Measurements from ENCODE around the gene TIGIT. TPM values are rescaled to one million over a fixed set of nuclear protein-coding genes. Genes with fewer than 3 reads are reported as not detected.

The TIGIT gene
- total RNA-seq, 4 donors from 2014 or later: 1.2 to 5.6 (median 5.4) TPM; not detected in 1

- Histone ChIP-seq H3K36me3 (no peaks in the 10 kb centered on the region), H3K9me3 (no peaks in the 10 kb centered on the region), H3K4me1 (no peaks in the 10 kb centered on the region), H3K4me3 (no peak overlapping the region), H3K27me3 (no peaks in the 10 kb centered on the region), H3K27ac (peak overlapping the region in 1 of 4 donors; percentile 9)
- DNase-seq: no peak
- in situ Hi-C loops (cut with MboI; ENCODE audit: low pct_ligation_motif_present in 1 of 4, low pct_unique_long_range_greater_than_20kb in 1 of 4, low sequenced_read_pairs in 3 of 4) (no loop called here), intact Hi-C loops (cut with DNase I; ENCODE audit: low total_unique reads) (no loop called here)
- WGBS, 2 donors (ENCODE audit: low coverage in 1 of 2): 67 to 75% methylated on average over 7 to 8 of the region's 8 CpGs
- TF ChIP-seq POLR2A (IDR thresholded peaks at IDR 0.05): no peak
- TF ChIP-seq EP300 (IDR thresholded peaks at IDR 0.05; ENCODE audit: low read depth): no peak
- TF ChIP-seq, protein P1, sequence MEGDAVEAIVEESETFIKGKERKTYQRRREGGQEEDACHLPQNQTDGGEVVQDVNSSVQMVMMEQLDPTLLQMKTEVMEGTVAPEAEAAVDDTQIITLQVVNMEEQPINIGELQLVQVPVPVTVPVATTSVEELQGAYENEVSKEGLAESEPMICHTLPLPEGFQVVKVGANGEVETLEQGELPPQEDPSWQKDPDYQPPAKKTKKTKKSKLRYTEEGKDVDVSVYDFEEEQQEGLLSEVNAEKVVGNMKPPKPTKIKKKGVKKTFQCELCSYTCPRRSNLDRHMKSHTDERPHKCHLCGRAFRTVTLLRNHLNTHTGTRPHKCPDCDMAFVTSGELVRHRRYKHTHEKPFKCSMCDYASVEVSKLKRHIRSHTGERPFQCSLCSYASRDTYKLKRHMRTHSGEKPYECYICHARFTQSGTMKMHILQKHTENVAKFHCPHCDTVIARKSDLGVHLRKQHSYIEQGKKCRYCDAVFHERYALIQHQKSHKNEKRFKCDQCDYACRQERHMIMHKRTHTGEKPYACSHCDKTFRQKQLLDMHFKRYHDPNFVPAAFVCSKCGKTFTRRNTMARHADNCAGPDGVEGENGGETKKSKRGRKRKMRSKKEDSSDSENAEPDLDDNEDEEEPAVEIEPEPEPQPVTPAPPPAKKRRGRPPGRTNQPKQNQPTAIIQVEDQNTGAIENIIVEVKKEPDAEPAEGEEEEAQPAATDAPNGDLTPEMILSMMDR (IDR thresholded peaks at IDR 0.05): no peak
- no peak for TF ChIP-seq POLR2AphosphoS5 (IDR thresholded peaks at IDR 0.05)
Measured at GRCh38 chr3:114307222-114307830, 13.5 kb downstream of the TIGIT start.

- H3K36me3 ChIP-seq: no peaks in the 10 kb centered on the region
- intact Hi-C loops (cut with DNase I; ENCODE audit: low total_unique reads): no loop called here
- no peak for DNase-seq
- TF ChIP-seq, protein P1 (IDR thresholded peaks at IDR 0.05): no peak
- TF ChIP-seq POLR2AphosphoS5 (IDR thresholded peaks at IDR 0.05) (no peak), POLR2A (IDR thresholded peaks at IDR 0.05) (no peak), EP300 (IDR thresholded peaks at IDR 0.05; ENCODE audit: low read depth) (no peak)
- H3K9me3 ChIP-seq: no peaks in the 10 kb centered on the region
- H3K27me3 ChIP-seq: no peaks in the 10 kb centered on the region
- 0 to 55% methylated on average over 1 to 3 of the region's 3 CpGs for WGBS, 2 donors (ENCODE audit: low coverage in 1 of 2)
- H3K4me1 ChIP-seq: no peaks in the 10 kb centered on the region
- in situ Hi-C loops (cut with MboI; ENCODE audit: low pct_ligation_motif_present in 1 of 4, low pct_unique_long_range_greater_than_20kb in 1 of 4, low sequenced_read_pairs in 3 of 4): no loop called here
- no peak overlapping the region for H3K4me3 ChIP-seq
- H3K27ac ChIP-seq: peak overlapping the region in 1 of 4 donors; percentile 7
Measured at GRCh38 chr3:114307832-114308231, 14.0 kb downstream of the TIGIT start.

DNA sequence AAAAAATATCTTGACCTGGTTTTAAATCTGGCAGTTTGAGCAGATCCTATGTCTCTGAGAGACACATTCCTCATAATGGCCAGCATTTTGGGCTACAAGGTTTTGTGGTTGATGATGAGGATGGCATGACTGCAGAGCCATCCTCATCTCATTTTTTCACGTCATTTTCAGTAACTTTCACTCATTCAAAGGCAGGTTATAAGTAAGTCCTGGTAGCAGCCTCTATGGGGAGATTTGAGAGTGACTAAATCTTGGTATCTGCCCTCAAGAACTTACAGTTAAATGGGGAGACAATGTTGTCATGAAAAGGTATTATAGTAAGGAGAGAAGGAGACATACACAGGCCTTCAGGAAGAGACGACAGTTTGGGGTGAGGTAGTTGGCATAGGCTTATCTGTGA is 14.5 kb downstream of the TIGIT start:
- WGBS, 2 donors (ENCODE audit: low coverage in 1 of 2): 67 to 68% methylated on average over 1 to 2 of the region's 2 CpGs
- no peak for TF ChIP-seq POLR2AphosphoS5 (IDR thresholded peaks at IDR 0.05)
- no peak for TF ChIP-seq POLR2A (IDR thresholded peaks at IDR 0.05)
- TF ChIP-seq, protein P1 (IDR thresholded peaks at IDR 0.05): no peak
- no peak for TF ChIP-seq EP300 (IDR thresholded peaks at IDR 0.05; ENCODE audit: low read depth)
- no peaks in the 10 kb centered on the region for H3K9me3 ChIP-seq

GRCh38 chr3:114308830-114309229 is 15.0 kb downstream of the TIGIT start:
- H3K9me3 ChIP-seq: no peaks in the 10 kb centered on the region
- 73 to 77% methylated on average over 5 of the region's 5 CpGs for WGBS, 2 donors (ENCODE audit: low coverage in 1 of 2)
- in situ Hi-C loops (cut with MboI; ENCODE audit: low pct_ligation_motif_present in 1 of 4, low pct_unique_long_range_greater_than_20kb in 1 of 4, low sequenced_read_pairs in 3 of 4): no loop called here
- no peaks in the 10 kb centered on the region for H3K4me1 ChIP-seq
- TF ChIP-seq EP300 (IDR thresholded peaks at IDR 0.05; ENCODE audit: low read depth) (no peak), POLR2AphosphoS5 (IDR thresholded peaks at IDR 0.05) (no peak), POLR2A (IDR thresholded peaks at IDR 0.05) (no peak)
- TF ChIP-seq, protein P1 (IDR thresholded peaks at IDR 0.05): no peak
- peak overlapping the region in 1 of 4 donors; percentile 41 for H3K27ac ChIP-seq
- no peaks in the 10 kb centered on the region for H3K27me3 ChIP-seq
- H3K36me3 ChIP-seq: no peaks in the 10 kb centered on the region
- no peak overlapping the region for H3K4me3 ChIP-seq
- intact Hi-C loops (cut with DNase I; ENCODE audit: low total_unique reads): no loop called here
- peak; percentile 33 for DNase-seq

More for the DNA sequence above, 14.5 kb downstream of the TIGIT start:
- in situ Hi-C loops (cut with MboI; ENCODE audit: low pct_ligation_motif_present in 1 of 4, low pct_unique_long_range_greater_than_20kb in 1 of 4, low sequenced_read_pairs in 3 of 4) (no loop called here), intact Hi-C loops (cut with DNase I; ENCODE audit: low total_unique reads) (no loop called here)
- no peaks in the 10 kb centered on the region for H3K36me3 ChIP-seq
- peak overlapping the region in 2 of 4 donors; percentile 9 to 41 for H3K27ac ChIP-seq
- H3K4me1 ChIP-seq: no peaks in the 10 kb centered on the region
- no peak overlapping the region for H3K4me3 ChIP-seq
- DNase-seq: no peak
- H3K27me3 ChIP-seq: no peaks in the 10 kb centered on the region
